HEK293 (cell line): Measurements from ENCODE around the gene LARGE1.

ENCODE experiments used
- KLF16 ChIP-seq: fragments of 450-650 bp; formaldehyde crosslinking; IDR thresholded peaks from 2 replicates; pipeline ENCODE4 v1.5.1; 2017; ENCODE audit warnings: missing biosample characterization, missing genetic modification characterization
- ZNF121 ChIP-seq: fragments of 450-650 bp; formaldehyde crosslinking; IDR thresholded peaks from 2 replicates; pipeline ENCODE4 v1.5.1; 2016; ENCODE audit warnings: missing biosample characterization, missing genetic modification characterization
- ZNF132 ChIP-seq: fragments of 450-650 bp; formaldehyde crosslinking; IDR thresholded peaks from 2 replicates; pipeline ENCODE4 v1.5.1; 2017; ENCODE audit warnings: missing biosample characterization, missing genetic modification characterization, borderline replicate concordance
- ZNF274 ChIP-seq, 2 experiments: fragments of 200-500 bp in 1 of 2; fragments of 450-650 bp in 1 of 2; sonication (Bioruptor generic) in 1 of 2; formaldehyde crosslinking in 1 of 2; IDR thresholded peaks; 2 replicates each; pipeline versions ENCODE4 v1.5.1 to v1.6.1; 2014 to 2016; ENCODE audit warnings: borderline replicate concordance in 1 of 2, inconsistent platforms in 1 of 2, low read length in 1 of 2, missing biosample characterization in 1 of 2, missing genetic modification characterization in 1 of 2
- ZNF366 ChIP-seq: fragments of 450-650 bp; formaldehyde crosslinking; conservative IDR thresholded peaks from 2 replicates; pipeline ENCODE4 v1.5.1; 2016; ENCODE audit warnings: missing biosample characterization, missing genetic modification characterization
- TF ChIP-seq, protein P1 (sequence below): sonication (generic); formaldehyde crosslinking; IDR thresholded peaks from 2 replicates; pipeline ENCODE4 v1.8.1; 2022; ENCODE audit warnings: mild to moderate bottlenecking, moderate library complexity, missing genetic modification reagents
- TF ChIP-seq, protein P2 (sequence below): fragments of 450-650 bp; formaldehyde crosslinking; IDR thresholded peaks from 2 replicates; pipeline ENCODE4 v1.5.1; 2016; ENCODE audit warnings: missing biosample characterization, missing genetic modification characterization
- TF ChIP-seq, protein P3 (sequence below): fragments of 450-650 bp; formaldehyde crosslinking; IDR thresholded peaks from 2 replicates; pipeline ENCODE4 v1.5.1; 2016; ENCODE audit warnings: missing biosample characterization, missing genetic modification characterization

DNA sequence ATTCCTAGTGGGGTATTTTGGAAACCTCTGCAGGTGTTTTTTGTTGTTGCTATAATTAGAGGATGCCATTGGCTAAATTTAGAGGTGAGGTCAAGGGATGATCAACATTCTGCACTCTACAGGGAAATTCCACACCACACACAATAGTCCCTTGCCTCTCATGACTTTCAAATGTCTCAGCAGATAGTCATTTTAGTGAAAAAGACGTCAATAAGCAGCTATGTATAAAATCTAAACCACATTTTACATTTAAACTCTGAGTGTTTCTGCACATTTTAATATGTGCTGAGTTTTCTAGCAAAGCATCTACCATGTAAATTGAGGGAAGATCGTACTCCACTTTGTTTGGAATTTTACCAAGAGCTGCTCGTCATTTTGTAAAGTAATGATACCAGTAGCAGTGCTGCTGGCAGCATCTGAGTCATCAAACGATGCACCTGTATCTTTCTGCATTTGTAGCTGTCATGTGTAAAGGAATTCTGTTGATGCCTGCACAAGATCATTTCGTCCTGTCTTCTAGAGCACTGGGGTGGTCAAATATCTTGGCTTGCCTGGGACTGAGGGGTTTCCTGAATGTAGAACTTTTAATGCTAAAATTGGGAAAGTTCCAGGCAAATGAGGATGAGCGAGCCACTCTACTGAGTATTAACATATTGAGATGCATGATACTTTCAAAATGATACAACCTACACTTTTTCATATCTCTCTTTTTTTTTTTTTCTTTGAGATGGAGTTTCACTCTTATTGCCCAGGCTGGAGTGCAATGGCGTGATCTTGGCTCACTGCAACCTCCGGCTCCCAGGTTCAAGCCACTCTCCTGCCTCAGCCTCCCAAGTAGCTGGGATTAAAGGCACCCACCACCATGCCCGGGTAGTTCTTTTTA, 447.6 kb downstream of the LARGE1 start:
- no peak for TF ChIP-seq ZNF274 (IDR thresholded peaks at IDR 0.05; ENCODE audit: low read length)
- no peak for TF ChIP-seq ZNF274 (tag by site-specific recombination; IDR thresholded peaks at IDR 0.05; ENCODE audit: borderline replicate concordance)
- no peak for TF ChIP-seq ZNF121 (tag by site-specific recombination)
- TF ChIP-seq, protein P1, sequence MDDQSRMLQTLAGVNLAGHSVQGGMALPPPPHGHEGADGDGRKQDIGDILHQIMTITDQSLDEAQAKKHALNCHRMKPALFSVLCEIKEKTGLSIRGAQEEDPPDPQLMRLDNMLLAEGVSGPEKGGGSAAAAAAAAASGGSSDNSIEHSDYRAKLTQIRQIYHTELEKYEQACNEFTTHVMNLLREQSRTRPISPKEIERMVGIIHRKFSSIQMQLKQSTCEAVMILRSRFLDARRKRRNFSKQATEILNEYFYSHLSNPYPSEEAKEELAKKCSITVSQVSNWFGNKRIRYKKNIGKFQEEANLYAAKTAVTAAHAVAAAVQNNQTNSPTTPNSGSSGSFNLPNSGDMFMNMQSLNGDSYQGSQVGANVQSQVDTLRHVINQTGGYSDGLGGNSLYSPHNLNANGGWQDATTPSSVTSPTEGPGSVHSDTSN (CRISPR knock-in tag), result no peak
- TF ChIP-seq ZNF132 (tag by site-specific recombination), result no peak
- TF ChIP-seq, protein P2, sequence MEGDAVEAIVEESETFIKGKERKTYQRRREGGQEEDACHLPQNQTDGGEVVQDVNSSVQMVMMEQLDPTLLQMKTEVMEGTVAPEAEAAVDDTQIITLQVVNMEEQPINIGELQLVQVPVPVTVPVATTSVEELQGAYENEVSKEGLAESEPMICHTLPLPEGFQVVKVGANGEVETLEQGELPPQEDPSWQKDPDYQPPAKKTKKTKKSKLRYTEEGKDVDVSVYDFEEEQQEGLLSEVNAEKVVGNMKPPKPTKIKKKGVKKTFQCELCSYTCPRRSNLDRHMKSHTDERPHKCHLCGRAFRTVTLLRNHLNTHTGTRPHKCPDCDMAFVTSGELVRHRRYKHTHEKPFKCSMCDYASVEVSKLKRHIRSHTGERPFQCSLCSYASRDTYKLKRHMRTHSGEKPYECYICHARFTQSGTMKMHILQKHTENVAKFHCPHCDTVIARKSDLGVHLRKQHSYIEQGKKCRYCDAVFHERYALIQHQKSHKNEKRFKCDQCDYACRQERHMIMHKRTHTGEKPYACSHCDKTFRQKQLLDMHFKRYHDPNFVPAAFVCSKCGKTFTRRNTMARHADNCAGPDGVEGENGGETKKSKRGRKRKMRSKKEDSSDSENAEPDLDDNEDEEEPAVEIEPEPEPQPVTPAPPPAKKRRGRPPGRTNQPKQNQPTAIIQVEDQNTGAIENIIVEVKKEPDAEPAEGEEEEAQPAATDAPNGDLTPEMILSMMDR, result no peak
- TF ChIP-seq, protein P3, sequence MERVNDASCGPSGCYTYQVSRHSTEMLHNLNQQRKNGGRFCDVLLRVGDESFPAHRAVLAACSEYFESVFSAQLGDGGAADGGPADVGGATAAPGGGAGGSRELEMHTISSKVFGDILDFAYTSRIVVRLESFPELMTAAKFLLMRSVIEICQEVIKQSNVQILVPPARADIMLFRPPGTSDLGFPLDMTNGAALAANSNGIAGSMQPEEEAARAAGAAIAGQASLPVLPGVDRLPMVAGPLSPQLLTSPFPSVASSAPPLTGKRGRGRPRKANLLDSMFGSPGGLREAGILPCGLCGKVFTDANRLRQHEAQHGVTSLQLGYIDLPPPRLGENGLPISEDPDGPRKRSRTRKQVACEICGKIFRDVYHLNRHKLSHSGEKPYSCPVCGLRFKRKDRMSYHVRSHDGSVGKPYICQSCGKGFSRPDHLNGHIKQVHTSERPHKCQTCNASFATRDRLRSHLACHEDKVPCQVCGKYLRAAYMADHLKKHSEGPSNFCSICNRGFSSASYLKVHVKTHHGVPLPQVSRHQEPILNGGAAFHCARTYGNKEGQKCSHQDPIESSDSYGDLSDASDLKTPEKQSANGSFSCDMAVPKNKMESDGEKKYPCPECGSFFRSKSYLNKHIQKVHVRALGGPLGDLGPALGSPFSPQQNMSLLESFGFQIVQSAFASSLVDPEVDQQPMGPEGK (tag by site-specific recombination), result no peak
- no peak for TF ChIP-seq ZNF366 (tag by site-specific recombination)
- no peak for TF ChIP-seq KLF16 (tag by site-specific recombination)
